ENCODE data around the gene ENPP7. TPM values are rescaled to one million over a fixed set of nuclear protein-coding genes. Genes with fewer than 3 reads are reported as not detected.

Gene ENPP7
- total RNA-seq, 1 experiment from 2014 or later, result not detected

DNA sequence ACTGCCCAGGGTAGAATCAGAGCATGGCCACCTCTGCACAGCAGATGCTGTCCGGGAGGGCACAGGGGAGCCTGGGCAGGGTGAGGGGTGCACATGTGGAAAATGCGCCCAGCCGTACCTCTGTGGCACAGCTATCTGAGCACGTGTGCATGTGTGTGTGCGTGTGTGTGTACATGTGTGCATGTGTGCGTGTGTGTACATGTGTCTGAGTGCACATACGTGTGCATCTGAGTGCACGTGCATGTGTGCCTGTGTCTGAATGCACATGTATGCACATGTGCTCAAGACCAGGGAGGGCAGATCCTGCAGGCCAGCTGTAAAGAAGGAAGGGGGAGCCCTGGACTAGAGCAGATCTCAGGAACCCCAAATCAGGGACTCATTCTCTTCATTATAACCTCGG lies 37.3 kb upstream of the ENPP7 start (continued):
- no peak for TF ChIP-seq CTCF (IDR thresholded peaks at IDR 0.05 in 2 of 3, conservative IDR thresholded peaks at IDR 0.05 in 1 of 3; ENCODE audit: borderline replicate concordance in 1 of 3, insufficient read depth in 1 of 3, low read depth in 2 of 3, low read length in 2 of 3)
- no peak for TF ChIP-seq JUND (IDR thresholded peaks at IDR 0.05)
- TF ChIP-seq, protein P1, sequence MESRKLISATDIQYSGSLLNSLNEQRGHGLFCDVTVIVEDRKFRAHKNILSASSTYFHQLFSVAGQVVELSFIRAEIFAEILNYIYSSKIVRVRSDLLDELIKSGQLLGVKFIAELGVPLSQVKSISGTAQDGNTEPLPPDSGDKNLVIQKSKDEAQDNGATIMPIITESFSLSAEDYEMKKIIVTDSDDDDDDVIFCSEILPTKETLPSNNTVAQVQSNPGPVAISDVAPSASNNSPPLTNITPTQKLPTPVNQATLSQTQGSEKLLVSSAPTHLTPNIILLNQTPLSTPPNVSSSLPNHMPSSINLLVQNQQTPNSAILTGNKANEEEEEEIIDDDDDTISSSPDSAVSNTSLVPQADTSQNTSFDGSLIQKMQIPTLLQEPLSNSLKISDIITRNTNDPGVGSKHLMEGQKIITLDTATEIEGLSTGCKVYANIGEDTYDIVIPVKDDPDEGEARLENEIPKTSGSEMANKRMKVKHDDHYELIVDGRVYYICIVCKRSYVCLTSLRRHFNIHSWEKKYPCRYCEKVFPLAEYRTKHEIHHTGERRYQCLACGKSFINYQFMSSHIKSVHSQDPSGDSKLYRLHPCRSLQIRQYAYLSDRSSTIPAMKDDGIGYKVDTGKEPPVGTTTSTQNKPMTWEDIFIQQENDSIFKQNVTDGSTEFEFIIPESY (IDR thresholded peaks at IDR 0.05; ENCODE audit: extremely low read depth, insufficient replicate concordance, low read length), result no peak
- TF ChIP-seq SIN3A (IDR thresholded peaks at IDR 0.05; ENCODE audit: low read depth), result no peak

- ChIA-PET CTCF (interaction anchor here (1.6 to 2.5 kb wide), 2 partner anchors 13 to 22 kb away, joined by 3 to 8 read pairs; no protein-coding TSS in a partner anchor), RAD21 (ENCODE audit: low non-redundant PET in 1 of 2, low total read pairs in 2 of 2, uncharacterized antibody in 2 of 2, unreplicated experiment in 2 of 2) (no interaction called here), POLR2A (interaction anchor here (1.2 kb wide), 1 partner anchor 10 kb away, joined by 3 read pairs; no protein-coding TSS in a partner anchor)
- no peaks in the 10 kb centered on the region for H3K9me3 ChIP-seq (ENCODE audit: control insufficient read depth in 1 of 2, insufficient read depth in 1 of 2, low read depth in 1 of 2, low read length in 2 of 2)
- H3K4me1 ChIP-seq (ENCODE audit: control insufficient read depth in 1 of 2, insufficient read depth in 2 of 2, low read length in 2 of 2), result peaks cover 15 to 22% of the 10 kb centered on the region in 2 experiments
- no peak for DNase-seq (ENCODE audit: low read depth, low spot score)
- H3K4me2 ChIP-seq (ENCODE audit: low read length), result no peak overlapping the region
- H4K20me1 ChIP-seq (ENCODE audit: insufficient read depth), result no peaks in the 10 kb centered on the region
- BruUV-seq (replicated peaks), result no TSS peak
- no peak overlapping the region for H2AFZ ChIP-seq (ENCODE audit: low read depth, low read length, poor library complexity, severe bottlenecking)
- no peaks in the 10 kb centered on the region for H3K9me2 ChIP-seq (ENCODE audit: insufficient read depth)
- H3K27ac ChIP-seq (ENCODE audit: low read depth, low read length), result no peak overlapping the region
- ATAC-seq, result no peak
- no peak overlapping the region for H3K9ac ChIP-seq (ENCODE audit: low read length)
- no peaks in the 10 kb centered on the region for H3K27me3 ChIP-seq (ENCODE audit: insufficient read depth, low read length)
- H3K36me3 ChIP-seq (ENCODE audit: control insufficient read depth in 1 of 2, insufficient read depth in 2 of 2, low read length in 2 of 2), result no peaks in the 10 kb centered on the region
- intact Hi-C loops (cut with micrococcal nuclease), result no loop called here
- no peak overlapping the region for H3K4me3 ChIP-seq (replicated peaks in 1 of 2; ENCODE audit: low read depth in 1 of 2, low read length in 2 of 2)
- H3K79me2 ChIP-seq (ENCODE audit: insufficient read depth, low read length), result no peaks in the 10 kb centered on the region
- TF ChIP-seq, protein P2, sequence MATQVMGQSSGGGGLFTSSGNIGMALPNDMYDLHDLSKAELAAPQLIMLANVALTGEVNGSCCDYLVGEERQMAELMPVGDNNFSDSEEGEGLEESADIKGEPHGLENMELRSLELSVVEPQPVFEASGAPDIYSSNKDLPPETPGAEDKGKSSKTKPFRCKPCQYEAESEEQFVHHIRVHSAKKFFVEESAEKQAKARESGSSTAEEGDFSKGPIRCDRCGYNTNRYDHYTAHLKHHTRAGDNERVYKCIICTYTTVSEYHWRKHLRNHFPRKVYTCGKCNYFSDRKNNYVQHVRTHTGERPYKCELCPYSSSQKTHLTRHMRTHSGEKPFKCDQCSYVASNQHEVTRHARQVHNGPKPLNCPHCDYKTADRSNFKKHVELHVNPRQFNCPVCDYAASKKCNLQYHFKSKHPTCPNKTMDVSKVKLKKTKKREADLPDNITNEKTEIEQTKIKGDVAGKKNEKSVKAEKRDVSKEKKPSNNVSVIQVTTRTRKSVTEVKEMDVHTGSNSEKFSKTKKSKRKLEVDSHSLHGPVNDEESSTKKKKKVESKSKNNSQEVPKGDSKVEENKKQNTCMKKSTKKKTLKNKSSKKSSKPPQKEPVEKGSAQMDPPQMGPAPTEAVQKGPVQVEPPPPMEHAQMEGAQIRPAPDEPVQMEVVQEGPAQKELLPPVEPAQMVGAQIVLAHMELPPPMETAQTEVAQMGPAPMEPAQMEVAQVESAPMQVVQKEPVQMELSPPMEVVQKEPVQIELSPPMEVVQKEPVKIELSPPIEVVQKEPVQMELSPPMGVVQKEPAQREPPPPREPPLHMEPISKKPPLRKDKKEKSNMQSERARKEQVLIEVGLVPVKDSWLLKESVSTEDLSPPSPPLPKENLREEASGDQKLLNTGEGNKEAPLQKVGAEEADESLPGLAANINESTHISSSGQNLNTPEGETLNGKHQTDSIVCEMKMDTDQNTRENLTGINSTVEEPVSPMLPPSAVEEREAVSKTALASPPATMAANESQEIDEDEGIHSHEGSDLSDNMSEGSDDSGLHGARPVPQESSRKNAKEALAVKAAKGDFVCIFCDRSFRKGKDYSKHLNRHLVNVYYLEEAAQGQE (IDR thresholded peaks at IDR 0.05; ENCODE audit: low read depth), result no peak
- TF ChIP-seq YY1 (IDR thresholded peaks at IDR 0.05; ENCODE audit: extremely low read depth, insufficient replicate concordance, low read depth, low read length) (no peak), RAD21 (IDR thresholded peaks at IDR 0.05; ENCODE audit: low read depth) (no peak), CBX3 (IDR thresholded peaks at IDR 0.05; ENCODE audit: low read depth) (no peak), EZH2phosphoT487 (IDR thresholded peaks at IDR 0.05; ENCODE audit: borderline replicate concordance) (no peak), CEBPB (IDR thresholded peaks at IDR 0.05; ENCODE audit: low read depth) (no peak), FOSL1 (IDR thresholded peaks at IDR 0.05; ENCODE audit: low read depth) (no peak), SP1 (IDR thresholded peaks at IDR 0.05; ENCODE audit: low read depth) (no peak), SIN3A (IDR thresholded peaks at IDR 0.05; ENCODE audit: low read depth) (no peak)
- TF ChIP-seq, protein P3, sequence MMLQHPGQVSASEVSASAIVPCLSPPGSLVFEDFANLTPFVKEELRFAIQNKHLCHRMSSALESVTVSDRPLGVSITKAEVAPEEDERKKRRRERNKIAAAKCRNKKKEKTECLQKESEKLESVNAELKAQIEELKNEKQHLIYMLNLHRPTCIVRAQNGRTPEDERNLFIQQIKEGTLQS (IDR thresholded peaks at IDR 0.05), result no peak
- TF ChIP-seq, protein P1 (IDR thresholded peaks at IDR 0.05; ENCODE audit: extremely low read depth, insufficient replicate concordance, low read length), result no peak
Observed at GRCh38 chr17:79695293-79695790, 35.4 kb upstream of the ENPP7 start.
